ELF-1 (cell line): ENCODE data around the gene FBLN7.

Source experiments
- DNase-seq: peaks from one replicate; pipeline ENCODE4 v3.0.0-alpha.2; 2016; ENCODE audit warnings: low read depth, low spot score

Gene FBLN7

GRCh38 chr2:112230371-112230770, 92.2 kb downstream of the FBLN7 start:
- DNase-seq = no peak
